Measurements from ENCODE around the gene CCDC137. TPM values are rescaled to one million over a fixed set of nuclear protein-coding genes. Genes with fewer than 3 reads are reported as not detected.

The CCDC137 gene
- total and polyA plus RNA-seq, 2 of the 13 experiments (the other 11 are each of a cell fraction or from before 2014, with no cell fraction given): 14.6 to 39.1 TPM

- TF ChIP-seq HNF1A (IDR thresholded peaks at IDR 0.05; ENCODE audit: low read depth) (no peak), HNF1A (CRISPR knock-in tag; IDR thresholded peaks at IDR 0.05; ENCODE audit: borderline replicate concordance) (no peak), PHF5A (CRISPR knock-in tag; IDR thresholded peaks at IDR 0.05; ENCODE audit: low read depth, unreplicated experiment) (no peak), ADNP (CRISPR knock-in tag; IDR thresholded peaks at IDR 0.05) (no peak), ATM (IDR thresholded peaks at IDR 0.05; ENCODE audit: borderline replicate concordance) (no peak), RNF2 (conservative IDR thresholded peaks at IDR 0.05; ENCODE audit: low read depth) (no peak), CEBPG (CRISPR knock-in tag; IDR thresholded peaks at IDR 0.05) (no peak), PCBP1 (IDR thresholded peaks at IDR 0.05; ENCODE audit: borderline replicate concordance, low read depth, low read length) (no peak), TFDP1 (CRISPR knock-in tag; IDR thresholded peaks at IDR 0.05; ENCODE audit: borderline replicate concordance) (no peak), KDM3A (CRISPR knock-in tag; IDR thresholded peaks at IDR 0.05; ENCODE audit: low read depth) (no peak), TBP (CRISPR knock-in tag; IDR thresholded peaks at IDR 0.05) (no peak), ZBTB7A (CRISPR knock-in tag; IDR thresholded peaks at IDR 0.05) (0 out of 2 replicates have a peak, but pooled peaks have one; percentile 30), TP53 (CRISPR knock-in tag; conservative IDR thresholded peaks at IDR 0.05) (no peak), ZNF878 (CRISPR knock-in tag; IDR thresholded peaks at IDR 0.05) (no peak), ZNF136 (CRISPR knock-in tag; IDR thresholded peaks at IDR 0.05; ENCODE audit: low read depth) (no peak), SP1 (IDR thresholded peaks at IDR 0.05) (no peak), SP1 (CRISPR knock-in tag; IDR thresholded peaks at IDR 0.05) (no peak), HDAC1 (CRISPR knock-in tag; IDR thresholded peaks at IDR 0.05) (no peak), NFATC3 (CRISPR knock-in tag; IDR thresholded peaks at IDR 0.05) (0 out of 2 replicates have a peak, but pooled peaks have one; percentile 35), POLR2AphosphoS5 (IDR thresholded peaks at IDR 0.05; ENCODE audit: low read depth, low read length) (0 out of 2 replicates have a peak, but pooled peaks have one; percentile 15), SRSF9 (IDR thresholded peaks at IDR 0.05; ENCODE audit: borderline replicate concordance, insufficient read depth, low read depth, low read length, poor library complexity, severe bottlenecking) (no peak)
These were observed 55.9 kb downstream of the CCDC137 start (continued) for GRCh38 chr17:81722184-81723120.
